Measurements from ENCODE around the gene TMEM198. TPM values are rescaled to one million over a fixed set of nuclear protein-coding genes. Genes with fewer than 3 reads are reported as not detected.

Gene TMEM198
- total RNA-seq, 4 donors from 2014 or later = 0.68 to 1.7 (median 1.5) TPM; not detected in 1

Small RNA genes within 50 kb of the gene (small RNA-seq; reads per million reads assigned to genes)
- gene MIR3132 = not detected
- gene RN7SKP213 = not detected

Other genes with a start within 250 kb of the TMEM198 start
- gene PTPRN, start 234.6 kb upstream of the TMEM198 start, total RNA-seq = not detected
- gene RESP18, start 211.3 kb upstream of the TMEM198 start, total RNA-seq = not detected
- gene DNPEP, start 156.1 kb upstream of the TMEM198 start, total RNA-seq = 10 to 100 TPM; 45.0 to 98.5 (median 54.1) TPM
- gene DES, start 125.7 kb upstream of the TMEM198 start, total RNA-seq = 10 to 100 TPM in 2 of 4 donors, 1 to 10 TPM in 2; 3.1 to 28.8 (median 13.3) TPM
- 1 to 10 TPM in 3 of 4 donors, under 1 TPM in 1; 0.49 to 5.9 (median 2.9) TPM for gene SPEG, start 109.2 kb upstream of the TMEM198 start, total RNA-seq
- gene GMPPA, start 45.1 kb upstream of the TMEM198 start, total RNA-seq = 10 to 100 TPM; 16.3 to 38.2 (median 18.2) TPM
- not detected for gene ASIC4, start 29.5 kb upstream of the TMEM198 start, total RNA-seq
- 10 to 100 TPM in 3 of 4 donors, 1 to 10 TPM in 1; 7.8 to 41.6 (median 24.7) TPM for gene CHPF, start 219 bp upstream of the TMEM198 start, total RNA-seq
- gene OBSL1, start 27.5 kb downstream of the TMEM198 start, total RNA-seq = 100 to 1,000 TPM in 1 of 4 donors, 10 to 100 TPM in 3; 37.5 to 118 (median 51.6) TPM
- gene INHA, start 28.3 kb downstream of the TMEM198 start, total RNA-seq = 1 to 10 TPM in 1 of 4 donors, under 1 TPM in 1, not detected in 2; 0.66 to 1.5 TPM
- gene STK11IP, start 53.8 kb downstream of the TMEM198 start, total RNA-seq = 10 to 100 TPM in 3 of 4 donors, 1 to 10 TPM in 1; 5.4 to 20.5 (median 10.4) TPM
- 1 to 10 TPM in 3 of 4 donors, under 1 TPM in 1; 0.65 to 5.7 (median 1.8) TPM for gene SLC4A3, start 83.6 kb downstream of the TMEM198 start, total RNA-seq

Measured in subcutaneous adipose tissue (tissue), 4 donors.